ENCODE measurements around the gene ESPN.

Gene ESPN

GRCh38 chr1:6467744-6468688 lies 43.4 kb downstream of the ESPN start:
- no peak overlapping the region for H3K4me3 ChIP-seq (ENCODE audit: low read depth, low read length)
- TF ChIP-seq CTCF (IDR thresholded peaks at IDR 0.05; ENCODE audit: borderline replicate concordance, insufficient read depth, low read depth, low read length) = no peak

- no peak for TF ChIP-seq CTCF (IDR thresholded peaks at IDR 0.05; ENCODE audit: borderline replicate concordance, insufficient read depth, low read depth, low read length)
- no peak overlapping the region for H3K4me3 ChIP-seq (ENCODE audit: low read depth, low read length)
Observed at GRCh38 chr1:6468729-6469461, 44.3 kb downstream of the ESPN start.

GRCh38 chr1:6470132-6471085 lies 45.8 kb downstream of the ESPN start:
- TF ChIP-seq CTCF (IDR thresholded peaks at IDR 0.05; ENCODE audit: borderline replicate concordance, insufficient read depth, low read depth, low read length) = no peak
- no peak overlapping the region for H3K4me3 ChIP-seq (ENCODE audit: low read depth, low read length)

GRCh38 chr1:6471086-6471969 lies 46.8 kb downstream of the ESPN start:
- TF ChIP-seq CTCF (IDR thresholded peaks at IDR 0.05; ENCODE audit: borderline replicate concordance, insufficient read depth, low read depth, low read length) = no peak
- H3K4me3 ChIP-seq (ENCODE audit: low read depth, low read length) = no peak overlapping the region

GRCh38 chr1:6471970-6472368 lies 47.4 kb downstream of the ESPN start:
- H3K4me3 ChIP-seq (ENCODE audit: low read depth, low read length) = no peak overlapping the region
- no peak for TF ChIP-seq CTCF (IDR thresholded peaks at IDR 0.05; ENCODE audit: borderline replicate concordance, insufficient read depth, low read depth, low read length)

GRCh38 chr1:6472391-6472790 lies 47.8 kb downstream of the ESPN start:
- H3K4me3 ChIP-seq (ENCODE audit: low read depth, low read length) = no peak overlapping the region
- peak; percentile 48; the same call in 1 of the 2 replicates for TF ChIP-seq CTCF (IDR thresholded peaks at IDR 0.05; ENCODE audit: borderline replicate concordance, insufficient read depth, low read depth, low read length)

All from GM12875 (cell line).